ENCODE results near the gene SBNO1.
"Not testable (repeated sequence)": the region's sequence is repeated elsewhere in the genome, so short reads cannot be mapped to it uniquely, and the experiment has no call there.

Gene SBNO1

DNA sequence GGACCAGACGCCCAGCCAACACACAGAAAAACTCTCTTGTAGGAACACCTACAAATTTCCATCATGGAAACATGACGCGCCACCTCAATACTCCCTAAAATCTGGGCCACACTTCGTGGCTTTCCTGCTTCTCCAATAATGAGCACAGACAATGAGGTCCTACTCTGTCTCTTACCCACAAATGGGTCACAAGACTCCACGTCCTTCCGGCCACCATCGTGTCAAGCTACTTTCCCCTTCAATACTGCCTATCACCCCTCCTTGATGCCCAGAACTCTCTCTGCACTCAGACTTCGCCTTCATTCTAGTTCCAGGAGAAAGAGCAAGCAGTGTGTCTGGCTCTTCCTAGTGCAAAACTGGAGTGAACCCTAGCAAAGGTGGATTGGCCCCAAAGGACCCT is 28.1 kb downstream of the SBNO1 start:
- no peak for DNase-seq

DNA sequence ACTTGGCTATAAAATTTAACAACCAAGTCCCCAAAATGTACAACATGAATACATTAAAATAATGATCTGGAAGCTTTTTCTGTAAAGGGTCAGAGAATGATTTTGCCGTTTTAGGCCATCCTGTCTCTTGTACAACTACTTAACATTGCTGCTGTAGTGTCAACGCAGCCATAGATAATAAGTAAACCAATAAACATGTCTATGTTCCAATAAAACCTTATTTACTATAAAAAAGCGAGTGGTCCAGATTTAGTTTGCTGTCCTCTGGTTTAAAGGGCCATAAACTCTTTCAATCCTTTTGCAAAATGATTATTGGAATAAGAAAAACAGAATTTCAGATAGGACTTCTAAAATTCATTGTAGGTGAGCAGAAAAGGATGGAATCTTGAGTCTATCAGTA is 29.2 kb downstream of the SBNO1 start:
- DNase-seq = no peak

DNA sequence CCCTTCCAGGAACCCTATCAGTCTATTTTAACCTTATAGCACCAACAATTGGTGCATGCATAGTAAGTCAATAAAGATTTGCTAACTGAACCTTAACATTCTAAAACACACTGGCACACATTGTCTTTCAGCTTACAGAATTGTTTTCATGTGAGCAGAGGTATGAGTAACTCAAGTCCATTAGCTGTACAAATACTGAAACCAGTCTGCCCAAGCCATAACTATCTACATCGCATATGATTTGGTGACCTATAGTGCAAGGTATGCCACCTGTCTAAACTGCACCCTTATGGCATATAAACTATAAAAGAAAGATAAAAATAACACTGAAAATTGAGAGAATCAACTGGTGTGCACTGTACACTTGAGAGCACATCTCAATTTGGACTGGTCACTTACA is 34.8 kb downstream of the SBNO1 start:
- DNase-seq = no peak

- DNase-seq = no peak
These were observed 44.8 kb downstream of the SBNO1 start for GRCh38 chr12:123319826-123320225.

DNA sequence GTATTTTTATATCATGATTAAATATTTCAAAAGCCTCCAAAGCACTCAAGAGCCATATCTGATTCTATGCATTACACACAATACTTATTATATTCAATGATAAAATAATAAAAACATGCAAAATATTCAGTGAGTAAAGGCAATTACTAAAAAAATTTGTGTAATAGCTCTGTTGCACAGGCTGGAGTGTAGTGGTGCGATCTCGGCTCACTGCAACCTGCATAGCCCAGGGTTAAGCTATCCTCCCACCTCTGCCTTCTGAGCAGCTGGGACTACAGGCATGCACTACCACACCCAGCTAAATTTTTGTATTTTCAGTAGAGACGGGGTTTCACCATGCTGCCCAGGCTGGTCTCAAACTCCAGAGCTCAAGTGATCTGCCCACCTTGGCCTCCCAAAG is 45.4 kb downstream of the SBNO1 start:
- no peak for DNase-seq

DNA sequence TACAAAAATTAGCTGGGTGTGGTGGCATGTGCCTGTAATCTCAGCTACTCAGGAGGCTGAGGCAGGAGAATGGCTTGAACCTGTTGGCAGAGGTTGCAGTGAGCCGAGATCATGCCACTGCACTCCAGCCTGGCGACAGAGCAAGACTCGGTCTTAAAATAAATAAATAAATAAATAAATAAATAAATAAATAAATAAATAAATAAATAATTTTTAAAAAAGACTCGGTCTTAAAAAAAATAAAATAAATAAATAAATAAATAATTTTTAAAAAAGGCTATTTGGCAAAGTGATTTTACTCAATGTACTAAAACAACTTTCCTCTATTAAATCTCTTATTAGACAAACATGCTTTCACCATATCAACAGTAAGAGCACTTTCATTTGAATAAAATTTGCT is 51.6 kb downstream of the SBNO1 start:
- not testable (repeated sequence) for DNase-seq

DNA sequence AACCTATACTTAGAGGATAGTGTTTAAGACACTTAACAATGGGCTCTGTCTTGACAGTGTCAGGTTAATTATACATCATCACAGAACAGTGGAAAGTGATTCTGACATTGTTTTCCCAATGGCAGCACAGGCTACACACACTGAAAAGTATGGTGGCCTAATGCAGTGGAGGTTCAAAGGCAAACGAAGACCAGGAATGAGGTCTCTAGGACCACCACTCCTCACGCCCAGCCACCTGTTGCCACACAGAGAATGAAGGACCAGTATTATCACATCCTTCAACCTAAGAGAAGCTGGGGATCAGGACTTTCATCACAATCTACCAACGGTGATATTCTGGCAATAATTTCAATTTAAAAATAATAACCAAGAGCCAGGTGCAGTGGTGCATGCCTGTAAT is 58.4 kb downstream of the SBNO1 start:
- no peak for DNase-seq

GRCh38 chr12:123305136-123305535 is 59.5 kb downstream of the SBNO1 start:
- DNase-seq = no peak

DNA sequence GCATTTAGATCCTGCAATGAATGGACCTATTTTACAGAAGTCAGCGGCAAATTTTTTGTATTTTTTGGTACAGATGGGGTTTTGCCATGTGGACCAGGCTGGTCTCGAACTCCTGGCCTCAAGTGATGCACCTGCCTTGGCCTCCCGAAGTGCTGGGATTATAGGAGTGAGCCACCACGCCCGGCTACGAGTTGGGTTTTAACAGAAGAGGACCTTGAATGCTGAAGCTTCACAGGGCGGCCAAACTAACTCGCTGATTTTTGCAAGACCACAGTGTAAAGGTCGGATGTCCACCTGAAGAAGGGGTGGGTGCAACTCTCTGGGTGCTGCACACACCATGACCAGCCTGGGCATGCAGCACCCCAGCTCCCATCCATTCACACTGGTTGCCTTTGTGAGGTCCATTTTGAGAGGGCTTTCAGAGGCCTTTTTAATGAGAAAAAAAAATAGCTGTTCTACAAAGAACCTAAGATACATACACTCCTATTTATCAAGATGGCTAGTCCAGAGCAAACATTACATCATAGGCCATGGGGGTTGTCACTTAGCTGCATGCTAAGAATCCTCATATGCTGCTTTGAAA is 71.4 kb downstream of the SBNO1 start:
- DNase-seq = no peak

- no peak for DNase-seq
These were observed 74.7 kb downstream of the SBNO1 start for GRCh38 chr12:123289911-123290310.

DNA sequence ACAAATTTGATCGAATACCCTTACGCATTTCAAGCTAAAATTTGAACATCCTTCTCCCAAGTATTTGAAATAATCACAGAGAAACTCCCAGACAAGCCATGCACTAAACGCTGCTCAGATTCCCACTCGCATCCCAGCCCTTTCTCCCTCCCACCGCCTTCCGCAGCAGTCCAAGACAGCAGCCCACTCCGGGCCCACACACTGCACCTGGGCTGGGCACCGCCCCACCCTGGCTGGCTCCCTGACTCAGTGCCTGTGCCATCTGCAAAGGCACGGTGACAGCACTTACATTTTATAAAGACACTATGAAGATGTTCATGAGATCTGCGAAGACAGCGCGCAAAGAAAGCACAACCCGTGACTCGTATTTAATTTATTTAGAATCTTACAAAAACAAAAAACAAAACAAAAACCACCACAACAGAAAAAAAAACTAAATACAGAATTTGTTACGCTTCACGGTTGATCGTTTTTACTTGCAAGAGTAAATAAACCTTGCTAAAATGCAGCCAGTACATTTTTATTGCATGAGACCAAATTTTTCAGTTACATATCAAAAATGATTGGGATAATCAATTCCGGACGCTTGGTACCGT is 75.8 kb downstream of the SBNO1 start:
- DNase-seq = no peak

DNA sequence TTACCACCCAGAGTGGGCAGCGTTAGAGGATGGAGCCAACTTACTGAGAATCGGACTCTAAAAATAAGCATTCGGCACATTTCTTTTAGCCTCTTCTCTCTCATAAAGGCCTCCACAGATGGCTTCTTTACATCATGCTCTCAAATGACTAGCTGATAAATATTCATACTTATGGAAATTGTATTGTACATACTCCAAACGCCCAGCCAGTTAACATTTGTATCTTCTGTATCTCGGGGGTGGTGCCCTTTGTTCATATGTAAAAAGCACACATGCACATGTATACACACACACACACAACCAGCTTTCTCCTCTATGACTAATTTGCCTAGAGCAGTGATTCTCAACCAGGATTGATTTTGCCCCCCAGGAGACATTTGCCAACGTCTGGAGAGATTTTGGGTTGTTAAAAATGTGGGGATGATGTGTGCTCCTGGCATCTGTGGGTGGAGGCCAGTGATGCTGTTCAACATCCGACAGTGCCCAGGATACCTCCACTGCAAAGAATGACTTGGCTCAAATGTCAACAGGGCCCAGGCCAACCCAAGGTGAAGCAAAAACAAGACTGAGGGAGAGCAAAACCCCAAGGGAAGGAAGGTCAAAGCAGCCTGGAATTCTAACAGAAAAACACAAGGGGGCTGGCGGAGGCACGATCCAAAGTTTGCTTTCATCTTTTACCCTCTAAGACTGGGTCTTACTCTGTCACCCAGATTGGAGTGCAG is 77.8 kb downstream of the SBNO1 start:
- DNase-seq = no peak

- no peak for DNase-seq
These were observed 80.0 kb downstream of the SBNO1 start for GRCh38 chr12:123284669-123285068.

DNA sequence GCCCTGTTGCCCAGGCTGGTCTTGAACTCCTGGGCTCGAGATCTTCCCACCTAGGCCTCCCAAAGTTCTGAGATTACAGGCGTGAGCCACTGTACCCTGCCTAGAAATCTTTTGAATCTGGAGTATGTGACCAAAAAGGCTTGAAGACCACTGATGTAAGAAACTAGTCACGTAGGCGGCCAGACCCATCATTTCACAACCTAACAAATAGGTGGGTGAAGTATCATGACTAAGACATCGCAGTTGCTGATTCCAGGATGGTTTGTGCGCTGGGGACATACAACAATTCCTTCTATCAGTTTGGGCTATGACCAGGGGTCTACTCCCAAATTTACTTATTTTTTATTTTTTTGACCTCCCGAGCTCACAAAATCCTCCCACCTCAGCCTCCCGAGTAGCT is 81.2 kb downstream of the SBNO1 start:
- DNase-seq = no peak

- DNase-seq = no peak
These were observed 82.5 kb downstream of the SBNO1 start for GRCh38 chr12:123282111-123282510.

DNA sequence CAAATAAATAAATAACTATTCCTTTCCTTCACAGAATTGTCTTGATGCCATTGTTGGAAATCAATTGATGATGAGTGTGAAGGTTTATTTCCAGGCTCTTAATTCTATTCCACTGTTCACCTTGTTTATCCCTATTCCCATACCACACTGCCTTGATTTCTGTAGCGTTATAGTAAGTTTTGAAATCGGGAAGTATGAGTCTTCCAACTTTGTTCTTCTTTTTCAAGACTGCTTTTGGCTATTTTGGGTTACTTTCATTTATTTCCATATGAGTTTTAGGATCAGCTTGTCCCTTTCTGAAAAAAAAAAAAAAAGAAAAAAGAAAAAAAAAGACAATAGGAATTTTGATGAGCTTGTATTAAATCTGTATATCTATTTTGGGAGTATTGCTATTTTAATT is 83.7 kb downstream of the SBNO1 start:
- DNase-seq = no peak

DNA sequence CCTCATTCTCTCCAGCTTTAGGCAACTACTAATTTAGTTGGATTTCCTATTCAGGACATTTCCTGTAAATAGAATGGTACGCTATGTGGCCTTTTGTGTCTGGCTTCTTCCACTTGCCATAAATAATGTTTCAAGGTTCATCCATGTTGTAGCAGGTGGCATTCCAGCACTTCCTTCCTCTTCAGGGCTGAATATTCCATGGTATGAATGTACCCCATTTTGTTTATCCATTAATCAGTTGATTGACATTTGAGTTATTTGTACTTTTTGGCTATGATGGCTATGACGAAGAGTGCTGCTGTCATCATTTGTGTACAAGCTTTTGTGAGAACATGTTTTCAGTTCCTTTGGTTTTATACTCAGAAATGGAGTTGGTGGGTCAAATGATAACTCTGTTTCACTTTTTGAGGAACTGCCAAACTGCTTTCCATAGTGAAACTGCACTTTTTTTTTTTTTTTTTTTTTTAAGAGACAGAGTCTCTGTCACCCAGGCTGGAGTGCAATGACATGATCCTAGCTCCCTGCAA is 86.5 kb downstream of the SBNO1 start:
- DNase-seq = no peak

DNA sequence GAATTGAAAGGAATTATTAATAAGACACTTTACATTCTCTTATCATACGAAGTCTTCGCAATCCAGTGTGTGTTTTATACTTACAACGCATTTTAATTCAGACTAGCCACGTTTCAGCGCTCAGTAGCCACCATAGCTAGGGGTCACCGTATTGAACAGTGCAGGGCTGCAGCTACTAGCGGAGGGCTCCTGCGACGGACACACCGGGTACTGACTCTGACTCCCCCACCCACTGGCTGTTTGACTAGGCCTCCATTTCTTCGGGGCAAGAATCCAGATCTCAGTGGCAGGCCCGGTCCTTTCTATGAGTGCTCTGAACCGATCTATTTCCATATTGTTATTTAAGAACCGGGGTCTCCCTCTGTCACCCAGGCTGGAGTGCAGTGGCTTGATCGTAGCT is 91.5 kb downstream of the SBNO1 start:
- DNase-seq = no peak

- DNase-seq = peak; percentile 79
These were observed 93.5 kb downstream of the SBNO1 start for GRCh38 chr12:123271001-123271668.

DNA sequence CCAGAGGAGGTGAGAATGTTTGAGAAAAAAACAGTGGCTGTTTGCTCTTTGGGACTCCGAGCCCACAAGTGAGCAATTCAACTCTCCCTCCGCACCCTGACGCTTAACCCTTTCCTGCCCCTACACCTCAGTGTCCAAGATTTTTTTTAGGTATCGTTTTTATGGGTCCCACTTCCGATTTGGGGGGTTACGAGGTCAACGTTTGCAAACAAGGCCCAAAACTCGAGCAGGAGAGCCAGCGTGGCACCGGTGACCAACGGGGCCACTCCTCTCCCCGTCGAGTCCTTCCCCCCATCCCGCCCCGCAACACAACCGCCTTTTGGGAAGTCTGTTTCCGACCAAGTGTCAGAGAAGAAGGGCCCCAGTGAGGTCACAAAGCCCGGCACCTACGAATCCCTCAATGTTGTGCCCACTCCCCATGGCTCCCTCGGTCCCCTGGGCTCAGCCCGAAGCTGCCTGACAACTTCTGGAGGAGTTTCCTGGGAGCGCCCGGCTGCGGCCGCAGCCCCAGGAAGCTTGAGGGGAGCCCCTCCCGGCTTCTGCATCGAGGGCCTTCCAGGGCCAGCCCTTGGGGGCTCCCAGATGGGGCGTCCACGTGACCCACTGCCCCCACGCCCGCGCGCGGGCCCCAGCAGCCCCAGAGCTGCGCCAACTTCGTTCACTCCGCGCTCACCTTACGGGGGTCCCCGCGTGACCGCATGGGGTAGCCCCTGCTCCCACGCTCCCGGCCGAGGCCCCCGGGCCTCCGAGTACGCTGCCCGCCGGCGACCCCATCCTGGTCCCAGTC is 94.2 kb downstream of the SBNO1 start:
- peak; percentile 13 for DNase-seq

GRCh38 chr12:123269896-123270213 is 94.8 kb downstream of the SBNO1 start:
- DNase-seq = no peak

DNA sequence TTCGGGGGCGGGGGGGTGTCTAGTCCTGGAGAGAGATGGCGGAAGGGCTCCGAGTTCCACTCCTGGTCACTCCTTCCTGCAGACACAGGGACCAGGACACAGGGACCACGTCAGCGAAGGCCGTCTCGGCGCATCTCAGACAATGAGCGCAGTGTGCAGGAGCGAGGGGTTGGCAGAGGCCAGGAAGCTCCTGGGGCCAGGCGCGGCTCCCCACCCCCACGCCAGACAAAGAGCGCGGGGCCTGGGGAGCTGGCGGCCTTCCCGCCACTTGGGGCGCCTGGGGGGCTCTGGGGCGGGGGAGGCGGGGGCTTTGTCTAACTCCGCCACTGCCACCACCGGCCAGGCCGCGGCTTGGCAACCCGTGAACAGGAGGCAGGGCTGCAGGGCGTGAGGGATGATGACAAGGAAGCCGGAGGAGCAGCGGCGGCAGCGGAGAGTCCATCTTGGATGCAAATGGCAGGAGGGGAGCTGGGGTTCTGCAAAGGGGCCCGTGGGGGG is 95.2 kb downstream of the SBNO1 start:
- peak; percentile 13 for DNase-seq

DNA sequence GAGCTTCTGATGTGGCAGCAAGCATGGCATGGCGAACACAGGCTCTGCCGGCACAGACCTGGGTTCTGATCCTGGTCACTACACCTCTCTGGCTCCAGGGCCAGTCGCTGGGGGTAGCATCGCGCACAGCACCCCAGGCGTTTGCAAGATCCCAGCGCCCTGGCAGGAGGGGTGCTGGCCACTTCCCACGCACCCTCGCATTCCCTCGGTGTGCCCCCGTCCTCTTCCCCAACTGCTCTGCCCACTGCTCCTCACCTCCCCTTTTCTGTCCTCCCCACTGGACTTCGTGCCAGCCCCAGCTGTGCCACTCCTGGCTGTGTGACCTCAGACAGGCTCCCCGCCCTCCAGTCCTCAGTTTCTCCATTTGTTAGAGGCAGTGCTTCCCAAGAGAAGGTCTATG is 95.8 kb downstream of the SBNO1 start:
- DNase-seq = no peak

Data from activated naive CD4-positive, alpha-beta T cell treated with Interleukin-2 at 50 U/mL for 16 hours (primary cell).